Neutrophil (primary cell): ENCODE measurements around the gene WIZ.

Source experiments
- H3K27ac ChIP-seq: fragments of 200-600 bp; sonication (generic); 2 replicates; pipeline ENCODE4 v1.5.1; 2016; ENCODE audit warnings: mild to moderate bottlenecking, moderate library complexity
- H3K27me3 ChIP-seq: fragments of 200-600 bp; sonication (generic); 2 replicates; pipeline ENCODE4 v1.6.0; 2016; ENCODE audit warnings: mild to moderate bottlenecking
- H3K36me3 ChIP-seq: fragments of 200-600 bp; sonication (generic); 2 replicates; pipeline ENCODE4 v1.5.1; 2017
- H3K4me1 ChIP-seq, 2 experiments: fragments of 200-600 bp in 1 of 2; sonication (generic) in 1 of 2; 1 replicate in 1 of 2; 2 replicates in 1 of 2; pipeline versions ENCODE4 v1.5.1 to v1.6.1; 2013 to 2016; ENCODE audit warnings: low read depth in 1 of 2, low read length in 1 of 2, mild to moderate bottlenecking in 1 of 2, moderate library complexity in 1 of 2; ENCODE audit not compliant: control insufficient read depth in 1 of 2, insufficient read depth in 1 of 2
- H3K4me3 ChIP-seq, 2 experiments: fragments of 200-600 bp in 1 of 2; sonication (generic) in 1 of 2; 1 replicate in 1 of 2; 2 replicates in 1 of 2; pipeline ENCODE4 v1.5.1; 2013 to 2016; ENCODE audit warnings: low read depth in 1 of 2, low read length in 1 of 2, mild to moderate bottlenecking in 1 of 2, moderate library complexity in 1 of 2
- H3K9me3 ChIP-seq: fragments of 200-600 bp; sonication (generic); 2 replicates; pipeline ENCODE4 v1.5.1; 2016
- TF ChIP-seq, protein P1 (sequence below): fragments of 200-600 bp; sonication (generic); IDR thresholded peaks from 2 replicates; pipeline ENCODE4 v1.5.1; 2016; ENCODE audit warnings: antibody characterized with exemption

WIZ gene

GRCh38 chr19:15438577-15438976 lies 11.2 kb downstream of the WIZ start:
- Histone ChIP-seq H3K27ac (no peak overlapping the region), H3K36me3 (peaks cover 52% of the 10 kb centered on the region), H3K27me3 (no peaks in the 10 kb centered on the region), H3K9me3 (no peaks in the 10 kb centered on the region), H3K4me3 (no peak overlapping the region), H3K4me1 (peaks cover 39 to 40% of the 10 kb centered on the region in 2 experiments)
- TF ChIP-seq, protein P1, sequence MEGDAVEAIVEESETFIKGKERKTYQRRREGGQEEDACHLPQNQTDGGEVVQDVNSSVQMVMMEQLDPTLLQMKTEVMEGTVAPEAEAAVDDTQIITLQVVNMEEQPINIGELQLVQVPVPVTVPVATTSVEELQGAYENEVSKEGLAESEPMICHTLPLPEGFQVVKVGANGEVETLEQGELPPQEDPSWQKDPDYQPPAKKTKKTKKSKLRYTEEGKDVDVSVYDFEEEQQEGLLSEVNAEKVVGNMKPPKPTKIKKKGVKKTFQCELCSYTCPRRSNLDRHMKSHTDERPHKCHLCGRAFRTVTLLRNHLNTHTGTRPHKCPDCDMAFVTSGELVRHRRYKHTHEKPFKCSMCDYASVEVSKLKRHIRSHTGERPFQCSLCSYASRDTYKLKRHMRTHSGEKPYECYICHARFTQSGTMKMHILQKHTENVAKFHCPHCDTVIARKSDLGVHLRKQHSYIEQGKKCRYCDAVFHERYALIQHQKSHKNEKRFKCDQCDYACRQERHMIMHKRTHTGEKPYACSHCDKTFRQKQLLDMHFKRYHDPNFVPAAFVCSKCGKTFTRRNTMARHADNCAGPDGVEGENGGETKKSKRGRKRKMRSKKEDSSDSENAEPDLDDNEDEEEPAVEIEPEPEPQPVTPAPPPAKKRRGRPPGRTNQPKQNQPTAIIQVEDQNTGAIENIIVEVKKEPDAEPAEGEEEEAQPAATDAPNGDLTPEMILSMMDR, result no peak

GRCh38 chr19:15438124-15438496 lies 11.6 kb downstream of the WIZ start:
- Histone ChIP-seq H3K4me1 (peaks cover 40 to 41% of the 10 kb centered on the region in 2 experiments), H3K27me3 (no peaks in the 10 kb centered on the region), H3K36me3 (peaks cover 52% of the 10 kb centered on the region), H3K4me3 (no peak overlapping the region), H3K27ac (no peak overlapping the region), H3K9me3 (no peaks in the 10 kb centered on the region)
- TF ChIP-seq, protein P1, result no peak

GRCh38 chr19:15437355-15438123 lies 12.2 kb downstream of the WIZ start:
- H3K9me3 ChIP-seq, result no peaks in the 10 kb centered on the region
- H3K27me3 ChIP-seq, result no peaks in the 10 kb centered on the region
- H3K4me3 ChIP-seq, result no peak overlapping the region
- TF ChIP-seq, protein P1, result no peak
- H3K27ac ChIP-seq, result no peak overlapping the region
- H3K4me1 ChIP-seq, result peaks cover 38 to 39% of the 10 kb centered on the region in 2 experiments
- H3K36me3 ChIP-seq, result peaks cover 52% of the 10 kb centered on the region

- H3K4me1 ChIP-seq, result peaks cover 35 to 36% of the 10 kb centered on the region in 2 experiments
- H3K27me3 ChIP-seq, result no peaks in the 10 kb centered on the region
- TF ChIP-seq, protein P1, result no peak
- H3K27ac ChIP-seq, result no peak overlapping the region
- H3K4me3 ChIP-seq, result no peak overlapping the region
- H3K9me3 ChIP-seq, result no peaks in the 10 kb centered on the region
- peaks cover 52% of the 10 kb centered on the region for H3K36me3 ChIP-seq
Observed at GRCh38 chr19:15436826-15437110, 13.0 kb downstream of the WIZ start.

DNA sequence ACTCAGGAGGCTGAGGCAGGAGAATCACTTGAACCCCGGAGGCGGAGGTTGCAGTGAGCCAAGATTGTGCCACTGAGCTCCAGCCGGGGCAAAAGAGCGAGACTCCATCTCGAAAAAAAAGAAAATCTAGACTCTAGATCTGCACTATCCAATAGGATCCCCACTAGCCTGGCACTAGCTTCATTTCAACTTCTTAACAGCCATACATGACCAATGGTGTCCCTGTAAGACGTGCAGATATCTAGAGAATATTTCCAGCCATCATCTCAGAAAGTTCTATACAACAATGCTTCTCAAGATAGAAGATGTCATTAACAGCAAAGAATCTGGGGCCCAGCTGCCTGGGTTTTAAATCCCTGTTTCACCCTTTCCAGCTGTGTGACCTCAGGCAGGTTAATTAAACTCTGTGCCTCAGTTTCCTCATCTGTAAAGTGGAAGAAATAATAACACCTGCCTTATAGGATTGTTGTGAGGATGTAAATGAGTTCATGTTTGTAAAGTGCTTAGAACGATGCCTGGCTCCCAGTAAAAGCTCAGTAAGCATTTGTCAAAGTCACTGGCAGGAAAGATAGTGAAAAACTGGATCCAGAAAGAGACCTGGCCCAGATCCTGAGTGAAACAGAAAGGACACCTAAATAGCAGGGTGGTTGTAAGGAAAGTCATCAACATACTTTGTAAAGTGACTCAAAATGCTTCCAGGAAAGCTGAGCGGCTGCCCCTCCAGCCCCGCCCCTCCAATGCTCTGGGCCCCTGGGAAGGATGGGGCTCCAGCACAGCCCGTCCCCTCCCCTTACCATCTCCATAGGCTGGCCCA lies 13.5 kb downstream of the WIZ start:
- Histone ChIP-seq H3K4me3 (no peak overlapping the region), H3K4me1 (peaks cover 35 to 36% of the 10 kb centered on the region in 2 experiments), H3K27ac (no peak overlapping the region), H3K27me3 (no peaks in the 10 kb centered on the region), H3K36me3 (peaks cover 52% of the 10 kb centered on the region), H3K9me3 (no peaks in the 10 kb centered on the region)
- TF ChIP-seq, protein P1, result no peak
